Osteocyte (in vitro differentiated cells): ENCODE data around the gene KLHL18. TPM values are rescaled to one million over a fixed set of nuclear protein-coding genes. Genes with fewer than 3 reads are reported as not detected.
"Not testable (repeated sequence)": the region's sequence is repeated elsewhere in the genome, so short reads cannot be mapped to it uniquely, and the experiment has no call there.

Experiments used
- DNase-seq: peaks from one replicate; pipeline ENCODE4 v3.0.0; 2021; ENCODE audit warnings: mixed read lengths; ENCODE audit not compliant: unreplicated experiment; ENCODE audit errors: extremely low spot score
- H3K27ac Mint-ChIP-seq: one replicate; pipeline ENCODE4 v1.8.0; 2021; ENCODE audit warnings: mild to moderate bottlenecking, mixed read lengths; ENCODE audit not compliant: unreplicated experiment
- H3K27me3 Mint-ChIP-seq: one replicate; pipeline ENCODE4 v1.8.0; 2021; ENCODE audit warnings: mixed read lengths; ENCODE audit not compliant: unreplicated experiment
- H3K36me3 Mint-ChIP-seq: one replicate; pipeline ENCODE4 v1.8.0; 2021; ENCODE audit warnings: mixed read lengths; ENCODE audit not compliant: unreplicated experiment
- H3K4me1 Mint-ChIP-seq: one replicate; pipeline ENCODE4 v1.8.0; 2021; ENCODE audit warnings: mixed read lengths; ENCODE audit not compliant: unreplicated experiment
- H3K4me3 Mint-ChIP-seq: one replicate; pipeline ENCODE4 v1.8.0; 2021; ENCODE audit warnings: mild to moderate bottlenecking, moderate library complexity, mixed read lengths; ENCODE audit not compliant: unreplicated experiment
- H3K9me3 Mint-ChIP-seq: one replicate; pipeline ENCODE4 v1.8.0; 2021; ENCODE audit warnings: mixed read lengths; ENCODE audit not compliant: unreplicated experiment
- total RNA-seq: library from RNA; stranded (reverse); gene quantifications from 2 replicates; pipeline ENCODE4 v1.2.1, GENCODE V29; 2021
- TF ChIP-seq, protein P1 (sequence below): fragments of 200-600 bp; sonication (generic); IDR thresholded peaks from 2 replicates; pipeline ENCODE4 v1.5.0; 2021; ENCODE audit warnings: antibody characterized with exemption, mild to moderate bottlenecking, moderate library complexity

Gene KLHL18
- total RNA-seq, 1 donor from 2014 or later = 29.1 TPM

GRCh38 chr3:47362701-47363100, 80.0 kb downstream of the KLHL18 start:
- H3K27ac Mint-ChIP-seq = no peak overlapping the region
- TF ChIP-seq, protein P1, sequence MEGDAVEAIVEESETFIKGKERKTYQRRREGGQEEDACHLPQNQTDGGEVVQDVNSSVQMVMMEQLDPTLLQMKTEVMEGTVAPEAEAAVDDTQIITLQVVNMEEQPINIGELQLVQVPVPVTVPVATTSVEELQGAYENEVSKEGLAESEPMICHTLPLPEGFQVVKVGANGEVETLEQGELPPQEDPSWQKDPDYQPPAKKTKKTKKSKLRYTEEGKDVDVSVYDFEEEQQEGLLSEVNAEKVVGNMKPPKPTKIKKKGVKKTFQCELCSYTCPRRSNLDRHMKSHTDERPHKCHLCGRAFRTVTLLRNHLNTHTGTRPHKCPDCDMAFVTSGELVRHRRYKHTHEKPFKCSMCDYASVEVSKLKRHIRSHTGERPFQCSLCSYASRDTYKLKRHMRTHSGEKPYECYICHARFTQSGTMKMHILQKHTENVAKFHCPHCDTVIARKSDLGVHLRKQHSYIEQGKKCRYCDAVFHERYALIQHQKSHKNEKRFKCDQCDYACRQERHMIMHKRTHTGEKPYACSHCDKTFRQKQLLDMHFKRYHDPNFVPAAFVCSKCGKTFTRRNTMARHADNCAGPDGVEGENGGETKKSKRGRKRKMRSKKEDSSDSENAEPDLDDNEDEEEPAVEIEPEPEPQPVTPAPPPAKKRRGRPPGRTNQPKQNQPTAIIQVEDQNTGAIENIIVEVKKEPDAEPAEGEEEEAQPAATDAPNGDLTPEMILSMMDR = no peak

GRCh38 chr3:47365213-47366153, 82.7 kb downstream of the KLHL18 start:
- Mint-ChIP-seq H3K4me3 (no peak overlapping the region), H3K27ac (no peak overlapping the region), H3K4me1 (peaks cover 2% of the 10 kb centered on the region), H3K9me3 (peaks cover under 1% of the 10 kb centered on the region), H3K27me3 (peaks cover 3% of the 10 kb centered on the region), H3K36me3 (no peaks in the 10 kb centered on the region)
- TF ChIP-seq, protein P1 = no peak
- no peak for DNase-seq

More at GRCh38 chr3:47362701-47363100, 80.0 kb downstream of the KLHL18 start:
- Mint-ChIP-seq H3K4me1 (peaks cover 2% of the 10 kb centered on the region), H3K36me3 (no peaks in the 10 kb centered on the region), H3K27me3 (no peaks in the 10 kb centered on the region), H3K9me3 (peaks cover 12% of the 10 kb centered on the region), H3K4me3 (no peak overlapping the region)
- DNase-seq = no peak

- H3K36me3 Mint-ChIP-seq = no peaks in the 10 kb centered on the region
- peaks cover 3% of the 10 kb centered on the region for H3K27me3 Mint-ChIP-seq
- DNase-seq = no peak
- H3K4me1 Mint-ChIP-seq = peaks cover 2% of the 10 kb centered on the region
- no peak overlapping the region for H3K4me3 Mint-ChIP-seq
- H3K9me3 Mint-ChIP-seq = no peaks in the 10 kb centered on the region
- TF ChIP-seq, protein P1 = no peak
- H3K27ac Mint-ChIP-seq = no peak overlapping the region
Observed at GRCh38 chr3:47366833-47367232, 84.1 kb downstream of the KLHL18 start.

DNA sequence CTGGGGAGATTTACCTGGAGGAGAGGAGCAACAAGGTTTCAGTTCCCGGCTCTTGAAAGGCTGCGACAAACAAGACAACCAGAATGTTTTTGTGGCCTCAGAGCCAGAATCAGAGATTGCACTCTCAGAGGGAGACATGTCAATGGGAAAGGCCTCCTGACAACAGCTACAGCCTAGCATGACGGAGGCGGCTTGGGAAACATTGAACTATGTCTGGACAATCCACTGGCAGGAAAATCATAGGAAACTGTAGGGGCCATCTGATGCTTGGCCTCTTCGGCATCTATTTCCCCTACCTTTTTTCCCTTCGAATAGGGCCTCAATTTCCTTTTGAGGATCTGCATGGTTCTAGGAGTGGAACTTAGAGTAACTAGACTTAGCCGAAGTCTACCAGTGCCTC, 84.9 kb downstream of the KLHL18 start:
- TF ChIP-seq, protein P1 = no peak
- Mint-ChIP-seq H3K9me3 (no peaks in the 10 kb centered on the region), H3K4me1 (peaks cover 2% of the 10 kb centered on the region), H3K36me3 (no peaks in the 10 kb centered on the region), H3K27ac (no peak overlapping the region), H3K27me3 (peaks cover 8% of the 10 kb centered on the region), H3K4me3 (no peak overlapping the region)
- DNase-seq = no peak

DNA sequence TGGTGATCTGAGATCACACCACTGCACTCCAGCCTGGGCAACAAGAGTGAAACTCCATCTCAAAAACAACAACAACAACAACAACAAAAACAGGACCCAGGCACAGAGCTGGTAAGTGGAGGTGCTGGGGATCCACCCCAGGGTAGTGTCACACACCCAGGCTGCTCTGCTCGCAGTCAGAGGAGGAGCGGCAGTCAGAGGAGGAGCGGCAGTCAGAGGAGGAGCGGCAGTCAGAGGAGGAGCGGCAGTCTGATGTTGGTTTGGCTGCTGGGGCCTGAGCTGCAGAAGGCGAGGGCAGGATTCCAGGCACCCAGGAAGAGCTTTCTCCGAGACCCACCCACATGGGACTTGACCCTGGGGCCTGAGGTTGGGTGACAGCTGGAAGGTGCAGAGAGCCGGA, 87.3 kb downstream of the KLHL18 start:
- H3K9me3 Mint-ChIP-seq, H3K4me3 Mint-ChIP-seq, H3K27ac Mint-ChIP-seq, H3K27me3 Mint-ChIP-seq, H3K4me1 Mint-ChIP-seq, H3K36me3 Mint-ChIP-seq, DNase-seq: not testable (repeated sequence)
